Mononuclear cell (primary cell): ENCODE results near the gene DPP10. TPM values are rescaled to one million over a fixed set of nuclear protein-coding genes. Genes with fewer than 3 reads are reported as not detected.
"Not testable (repeated sequence)": the region's sequence is repeated elsewhere in the genome, so short reads cannot be mapped to it uniquely, and the experiment has no call there.

Experiments
- H3K27me3 ChIP-seq: 2 replicates; pipeline ENCODE4 v1.6.0; 2011; ENCODE audit warnings: low read length, control low read depth; ENCODE audit not compliant: insufficient read depth
- H3K4me1 ChIP-seq: 2 replicates; pipeline ENCODE4 v1.5.1; 2011; ENCODE audit warnings: mild to moderate bottlenecking, low read length, control low read depth; ENCODE audit not compliant: insufficient read depth
- H3K4me3 ChIP-seq: 2 replicates; pipeline ENCODE4 v1.5.1; 2011; ENCODE audit warnings: mild to moderate bottlenecking, low read length, moderate library complexity
- H3K9me3 ChIP-seq: 2 replicates; pipeline ENCODE4 v1.5.1; 2011; ENCODE audit warnings: low read depth, mild to moderate bottlenecking, control low read depth, low read length
- total RNA-seq: library from RNA; depleted of rRNA; stranded (reverse); fragments of >200 nt; gene quantifications from one replicate; pipeline ENCODE4 v1.2.3, GENCODE V29; 2012

Gene DPP10
- total RNA-seq, 1 donor, result under 0.01 TPM

GRCh38 chr2:114472246-114472645 lies 29.8 kb downstream of the DPP10 start:
- H3K9me3 ChIP-seq, result peaks cover 2% of the 10 kb centered on the region
- no peaks in the 10 kb centered on the region for H3K4me1 ChIP-seq
- H3K4me3 ChIP-seq, result no peak overlapping the region
- H3K27me3 ChIP-seq, result no peaks in the 10 kb centered on the region

- Histone ChIP-seq H3K9me3 (no peaks in the 10 kb centered on the region), H3K27me3 (no peaks in the 10 kb centered on the region), H3K4me3 (no peak overlapping the region), H3K4me1 (no peaks in the 10 kb centered on the region)
These were observed 30.3 kb downstream of the DPP10 start for GRCh38 chr2:114472726-114473125.

- Histone ChIP-seq H3K4me3 (no peak overlapping the region), H3K4me1 (no peaks in the 10 kb centered on the region), H3K27me3 (no peaks in the 10 kb centered on the region), H3K9me3 (no peaks in the 10 kb centered on the region)
These were observed 46.5 kb downstream of the DPP10 start for GRCh38 chr2:114488841-114489530.

- Histone ChIP-seq H3K27me3 (no peaks in the 10 kb centered on the region), H3K4me3 (no peak overlapping the region), H3K4me1 (no peaks in the 10 kb centered on the region), H3K9me3 (no peaks in the 10 kb centered on the region)
These were observed 52.6 kb downstream of the DPP10 start for GRCh38 chr2:114495046-114495445.

- no peaks in the 10 kb centered on the region for H3K9me3 ChIP-seq
- no peak overlapping the region for H3K4me3 ChIP-seq
- no peaks in the 10 kb centered on the region for H3K27me3 ChIP-seq
- no peaks in the 10 kb centered on the region for H3K4me1 ChIP-seq
These were observed 54.5 kb downstream of the DPP10 start for GRCh38 chr2:114496959-114497358.

GRCh38 chr2:114499101-114499500 lies 56.7 kb downstream of the DPP10 start:
- H3K4me1 ChIP-seq, result no peaks in the 10 kb centered on the region
- H3K4me3 ChIP-seq, result no peak overlapping the region
- no peaks in the 10 kb centered on the region for H3K9me3 ChIP-seq
- no peaks in the 10 kb centered on the region for H3K27me3 ChIP-seq

GRCh38 chr2:114507744-114508143 lies 65.3 kb downstream of the DPP10 start:
- Histone ChIP-seq H3K4me1 (no peaks in the 10 kb centered on the region), H3K4me3 (no peak overlapping the region), H3K9me3 (no peaks in the 10 kb centered on the region), H3K27me3 (no peaks in the 10 kb centered on the region)

GRCh38 chr2:114515882-114516281 lies 73.4 kb downstream of the DPP10 start:
- H3K9me3 ChIP-seq, result no peaks in the 10 kb centered on the region
- no peak overlapping the region for H3K4me3 ChIP-seq
- no peaks in the 10 kb centered on the region for H3K4me1 ChIP-seq
- no peaks in the 10 kb centered on the region for H3K27me3 ChIP-seq

- no peaks in the 10 kb centered on the region for H3K9me3 ChIP-seq
- no peaks in the 10 kb centered on the region for H3K4me1 ChIP-seq
- no peaks in the 10 kb centered on the region for H3K27me3 ChIP-seq
- H3K4me3 ChIP-seq, result no peak overlapping the region
These were observed 75.1 kb downstream of the DPP10 start for GRCh38 chr2:114517580-114517979.

- H3K27me3 ChIP-seq, result no peaks in the 10 kb centered on the region
- H3K4me3 ChIP-seq, result no peak overlapping the region
- no peaks in the 10 kb centered on the region for H3K9me3 ChIP-seq
- no peaks in the 10 kb centered on the region for H3K4me1 ChIP-seq
These were observed 76.3 kb downstream of the DPP10 start for GRCh38 chr2:114518738-114519137.

- not testable (repeated sequence) for H3K4me3 ChIP-seq, H3K4me1 ChIP-seq, H3K27me3 ChIP-seq, H3K9me3 ChIP-seq
These were observed 80.2 kb downstream of the DPP10 start for GRCh38 chr2:114522612-114523011.

GRCh38 chr2:114525955-114526354 lies 83.5 kb downstream of the DPP10 start:
- H3K9me3 ChIP-seq, result no peaks in the 10 kb centered on the region
- no peak overlapping the region for H3K4me3 ChIP-seq
- no peaks in the 10 kb centered on the region for H3K4me1 ChIP-seq
- no peaks in the 10 kb centered on the region for H3K27me3 ChIP-seq

- H3K4me3 ChIP-seq, result no peak overlapping the region
- H3K4me1 ChIP-seq, result no peaks in the 10 kb centered on the region
- H3K9me3 ChIP-seq, result no peaks in the 10 kb centered on the region
- no peaks in the 10 kb centered on the region for H3K27me3 ChIP-seq
These were observed 84.4 kb downstream of the DPP10 start for GRCh38 chr2:114526841-114527240.

GRCh38 chr2:114527330-114527983 lies 85.0 kb downstream of the DPP10 start:
- H3K4me3 ChIP-seq, result no peak overlapping the region
- no peaks in the 10 kb centered on the region for H3K9me3 ChIP-seq
- H3K27me3 ChIP-seq, result no peaks in the 10 kb centered on the region
- no peaks in the 10 kb centered on the region for H3K4me1 ChIP-seq

- H3K4me1 ChIP-seq, result no peaks in the 10 kb centered on the region
These were observed 92.0 kb downstream of the DPP10 start for GRCh38 chr2:114534116-114535084.

More at GRCh38 chr2:114534116-114535084, 92.0 kb downstream of the DPP10 start:
- H3K4me3 ChIP-seq, result no peak overlapping the region
- H3K27me3 ChIP-seq, result no peaks in the 10 kb centered on the region
- no peaks in the 10 kb centered on the region for H3K9me3 ChIP-seq
